SK-N-DZ (cell line): ENCODE data around the gene BRD9.
"Not testable (repeated sequence)": the region's sequence is repeated elsewhere in the genome, so short reads cannot be mapped to it uniquely, and the experiment has no call there.

Source experiments
- DNase-seq: peaks from one replicate; pipeline ENCODE4 v3.0.0-alpha.2; 2015; ENCODE audit warnings: low spot score

BRD9 gene

DNA sequence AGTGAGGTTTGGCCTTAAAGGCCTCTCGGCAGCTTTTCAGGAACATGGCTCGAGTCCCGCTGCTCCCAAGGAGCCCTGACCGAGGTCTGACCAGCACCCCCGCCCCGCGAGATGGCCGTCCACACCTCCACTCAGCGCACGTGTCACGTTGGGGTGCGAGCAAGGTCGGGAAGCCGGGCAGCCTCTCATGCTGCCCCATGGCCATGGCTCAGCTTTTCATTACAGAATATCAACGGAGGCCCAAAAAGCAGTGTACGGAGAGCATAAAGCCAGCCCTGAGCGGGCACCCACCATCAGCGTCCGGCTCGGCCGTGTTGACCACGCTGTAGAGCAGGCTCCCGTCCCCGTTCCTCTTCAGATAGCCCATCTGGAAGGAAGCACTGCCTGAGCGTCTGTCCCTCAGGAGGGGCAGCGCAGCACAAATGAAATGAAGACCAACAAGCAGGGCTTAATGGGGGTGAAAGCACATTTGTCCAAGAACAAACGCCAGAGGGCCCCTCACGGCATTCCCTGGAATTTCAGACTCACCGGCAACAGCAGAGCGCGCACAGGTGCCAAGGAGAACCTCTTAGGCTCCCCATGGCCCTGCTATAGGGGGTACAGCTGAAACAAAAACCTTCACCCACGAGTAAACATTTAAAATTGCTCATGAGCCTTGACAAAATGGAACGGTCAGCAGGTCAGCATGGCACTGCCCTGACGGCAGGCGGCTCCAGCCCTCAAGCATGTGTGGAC is 11.6 kb downstream of the BRD9 start:
- no peak for DNase-seq

GRCh38 chr5:878677-879076 is 13.9 kb downstream of the BRD9 start:
- DNase-seq, result not testable (repeated sequence)

- no peak for DNase-seq
Observed at GRCh38 chr5:878125-878524, 14.5 kb downstream of the BRD9 start.

- DNase-seq, result no peak
Observed at GRCh38 chr5:876398-877365, 15.9 kb downstream of the BRD9 start.

- DNase-seq, result no peak
Observed at GRCh38 chr5:875931-876330, 16.7 kb downstream of the BRD9 start.

- no peak for DNase-seq
Observed at GRCh38 chr5:873328-873727, 19.3 kb downstream of the BRD9 start.

DNA sequence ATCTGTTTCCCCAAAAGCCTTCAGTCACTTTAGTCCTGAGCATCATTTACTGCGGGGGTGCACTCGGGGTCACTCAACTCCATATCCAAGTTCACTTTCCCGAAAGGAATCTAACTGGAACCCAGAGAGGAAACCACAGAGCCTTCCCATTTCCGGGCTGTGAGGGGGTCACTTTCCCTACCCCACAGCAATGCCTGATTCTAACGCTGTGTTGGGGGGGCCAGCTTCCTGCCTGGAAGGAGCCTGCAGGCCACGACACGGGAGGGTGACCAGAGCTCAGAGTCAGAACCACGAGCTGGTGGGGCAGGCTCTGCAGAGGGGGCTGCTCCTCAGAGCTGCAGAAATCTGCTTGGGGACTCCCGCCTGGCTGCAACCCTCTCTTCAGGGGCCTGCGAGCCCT is 20.3 kb downstream of the BRD9 start:
- no peak for DNase-seq

GRCh38 chr5:871596-872298 is 20.9 kb downstream of the BRD9 start:
- DNase-seq, result no peak

DNA sequence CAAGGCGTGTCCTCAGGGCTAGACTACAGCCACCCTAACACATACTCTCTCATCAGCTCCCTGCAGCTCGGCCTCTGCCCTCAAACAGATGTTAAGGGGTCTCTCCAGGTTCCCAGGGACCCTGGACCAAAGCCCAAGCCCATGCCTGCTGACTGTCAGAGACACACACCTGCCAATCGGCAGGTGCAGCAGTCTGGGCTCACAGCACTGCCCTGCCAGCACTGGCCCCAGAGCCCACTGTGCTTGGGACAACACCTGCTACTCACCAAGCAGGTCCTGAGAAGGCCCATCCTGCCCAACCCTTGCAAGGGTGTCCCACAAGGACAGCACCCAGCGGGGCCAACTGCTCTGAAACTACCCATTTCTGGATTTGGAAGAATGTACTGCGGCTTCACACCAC is 21.6 kb downstream of the BRD9 start:
- DNase-seq, result no peak

GRCh38 chr5:868428-869135 is 24.0 kb downstream of the BRD9 start:
- no peak for DNase-seq

DNA sequence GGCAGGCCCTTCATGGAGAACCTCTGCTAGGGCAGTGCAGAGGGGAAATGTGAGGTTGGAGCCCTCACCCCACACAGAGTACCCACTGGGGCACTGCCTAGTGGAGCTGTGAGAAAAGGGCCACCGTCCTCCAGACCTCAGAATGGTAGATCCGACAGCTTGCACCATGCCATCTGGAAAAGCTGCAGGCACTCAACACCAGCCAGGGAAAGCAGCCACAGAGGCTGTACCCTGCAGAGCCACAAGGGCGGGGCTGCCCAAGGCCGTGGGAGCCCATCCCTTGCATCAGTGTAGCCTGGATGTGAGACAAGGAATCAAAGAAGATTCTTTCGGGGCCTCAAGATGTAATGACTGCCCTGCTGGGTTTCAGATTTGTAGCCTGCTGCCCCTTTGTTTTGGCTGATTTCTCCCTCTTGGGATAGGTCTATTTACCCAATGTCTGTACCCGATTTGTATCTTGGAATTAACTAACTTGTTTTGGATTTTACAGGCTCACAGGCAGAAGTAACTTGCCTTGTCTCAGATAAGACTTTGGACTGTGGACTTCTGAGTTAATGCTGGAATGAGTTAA is 25.2 kb downstream of the BRD9 start:
- no peak for DNase-seq

DNA sequence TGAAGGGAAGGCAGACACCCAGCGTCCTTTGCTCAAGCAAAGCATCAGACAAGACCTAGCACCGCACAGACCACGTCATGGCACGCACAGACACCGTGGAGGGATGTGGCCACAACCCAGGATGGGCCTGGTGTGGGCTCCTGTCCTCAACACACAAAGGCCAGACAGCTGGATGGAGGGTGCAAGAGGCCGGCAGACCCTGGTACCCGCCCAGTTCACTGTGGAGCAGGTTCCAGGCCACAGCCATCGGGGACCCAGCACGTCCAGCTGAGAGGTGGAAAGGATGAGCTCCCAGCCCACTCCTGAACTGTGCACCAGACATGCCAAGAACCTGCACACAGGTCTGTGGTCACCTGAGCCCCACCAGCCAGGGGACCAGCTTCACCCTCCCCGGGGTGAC is 26.8 kb downstream of the BRD9 start:
- no peak for DNase-seq

DNA sequence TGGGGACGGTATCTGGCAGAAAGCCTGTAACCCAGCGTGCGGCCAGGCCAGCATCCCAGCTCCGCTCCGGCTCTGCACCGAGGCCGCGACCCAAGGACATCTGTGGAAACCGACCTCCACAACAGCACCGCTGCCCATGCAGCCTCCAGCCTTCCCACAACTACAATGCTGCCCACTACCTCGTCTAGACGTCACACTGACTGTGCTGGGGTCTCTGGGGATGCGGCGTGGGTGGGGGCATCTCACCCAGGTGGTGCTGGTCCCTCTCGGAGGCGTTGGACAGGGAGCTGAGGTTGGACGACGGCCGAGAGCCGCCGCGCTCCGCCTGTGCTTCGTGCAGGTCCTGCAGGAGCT is 27.5 kb downstream of the BRD9 start:
- no peak for DNase-seq

DNA sequence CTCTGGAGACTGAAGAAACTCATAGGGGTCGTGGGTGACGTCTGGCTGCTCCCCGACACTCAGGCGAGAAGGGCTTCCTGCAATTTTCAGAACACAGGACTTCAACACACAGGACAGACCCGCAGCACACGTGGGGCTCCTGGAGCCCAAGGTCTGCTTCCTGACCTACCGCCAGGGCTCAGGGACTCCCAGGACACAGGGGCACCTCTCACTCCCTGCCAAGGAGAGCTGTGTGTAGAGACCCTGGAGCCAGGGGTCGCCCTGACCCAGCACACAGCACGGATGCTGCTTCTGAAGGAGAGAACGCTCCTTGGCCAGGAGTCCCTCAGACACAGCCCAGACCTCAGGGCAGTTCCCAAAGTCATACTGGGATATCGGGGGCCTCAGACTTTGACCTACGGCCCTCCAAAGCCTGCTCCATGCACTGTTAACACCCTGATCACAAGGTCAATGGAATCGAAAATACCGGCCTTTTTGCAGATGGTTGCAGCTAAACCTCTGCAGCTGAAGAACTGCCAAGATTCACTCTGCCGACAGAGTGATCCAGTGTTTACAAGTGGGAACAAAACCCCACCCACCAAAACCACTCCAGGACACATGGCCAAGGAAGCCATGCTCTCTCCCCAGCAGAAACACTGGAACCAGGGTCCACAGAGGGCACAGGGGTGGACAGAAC is 28.0 kb downstream of the BRD9 start:
- no peak for DNase-seq

GRCh38 chr5:863244-863805 is 29.3 kb downstream of the BRD9 start:
- DNase-seq, result no peak

GRCh38 chr5:862367-863243 is 30.0 kb downstream of the BRD9 start:
- no peak for DNase-seq

DNA sequence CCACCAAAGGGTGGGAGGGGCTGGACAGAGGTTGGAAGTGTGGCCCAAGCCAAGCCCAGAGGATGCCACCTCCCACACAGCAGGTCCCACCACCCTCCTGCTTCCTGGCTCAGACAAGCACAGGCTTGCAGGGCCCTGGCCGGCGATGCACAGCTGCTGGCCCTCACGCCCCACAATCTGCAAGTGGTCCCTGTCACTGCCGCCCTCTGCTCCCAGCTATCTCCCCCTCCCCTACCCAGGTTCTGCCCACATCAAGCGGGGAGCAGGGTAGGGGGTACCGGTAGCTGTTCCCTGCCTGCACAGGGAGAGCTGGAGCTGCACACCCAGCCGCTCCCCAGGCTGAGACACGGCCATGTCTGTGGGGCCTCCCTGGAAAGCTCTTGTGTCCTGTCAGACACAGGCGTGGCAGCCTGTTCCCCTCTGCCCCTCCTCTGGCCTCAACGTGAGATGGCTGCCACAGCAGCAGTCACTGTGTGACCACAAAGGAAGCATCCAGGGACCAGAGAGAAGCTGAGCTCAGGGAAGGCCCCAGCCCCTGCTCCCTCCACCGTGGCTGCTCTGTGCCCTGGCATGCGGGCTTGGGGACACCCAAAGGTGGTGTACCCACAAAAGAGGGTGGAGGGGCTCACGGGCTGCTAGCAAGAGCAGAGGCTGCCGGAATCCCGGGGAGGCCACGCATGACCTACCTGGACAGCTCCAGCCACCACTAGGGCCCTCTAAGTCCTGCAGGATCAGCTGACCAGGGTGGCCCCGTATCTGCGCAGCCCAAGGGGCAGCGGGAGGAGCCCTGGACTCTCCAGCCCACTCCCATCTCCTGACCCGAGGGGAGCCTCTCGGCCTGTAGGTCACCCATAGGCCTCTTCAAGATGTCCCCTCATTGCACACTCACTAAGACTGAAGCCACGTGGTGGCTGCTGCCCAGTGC is 30.9 kb downstream of the BRD9 start:
- no peak for DNase-seq

DNA sequence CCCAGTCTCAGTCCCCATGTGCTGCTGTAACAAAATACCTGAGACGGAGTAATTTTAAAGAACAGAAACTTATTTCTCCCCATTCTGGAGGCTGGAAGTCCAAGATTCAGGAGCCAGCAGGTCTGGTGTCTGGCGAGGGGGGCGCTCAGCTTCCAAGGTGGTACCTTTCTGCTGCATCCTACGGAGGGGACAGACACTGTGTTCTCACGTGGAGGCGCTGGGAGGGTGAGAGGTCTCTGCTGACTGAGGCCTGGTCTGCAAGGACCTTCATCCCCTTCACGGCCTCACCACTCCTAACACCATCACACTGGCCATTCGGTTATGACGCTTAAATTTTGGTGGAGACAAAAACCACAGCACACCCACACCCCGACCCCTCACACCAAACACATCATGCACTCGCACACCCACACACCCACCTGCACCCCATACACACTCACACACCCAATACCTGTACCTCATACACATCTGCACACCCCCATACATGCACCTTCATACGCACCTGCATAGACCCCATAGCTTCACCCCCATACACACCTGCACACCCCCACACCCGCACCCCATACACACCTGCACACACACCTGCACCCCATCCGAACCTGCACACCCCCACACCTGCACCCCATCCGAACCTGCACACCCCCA is 32.0 kb downstream of the BRD9 start:
- DNase-seq, result no peak
